NCI-H2196 (cell line): ENCODE data around the gene SCG3.

Source experiments
- DNase-seq: peaks from one replicate; lab custom pipeline; 2025; ENCODE audit not compliant: unreplicated experiment; lab: John Stamatoyannopoulos, UW

SCG3 gene

DNA sequence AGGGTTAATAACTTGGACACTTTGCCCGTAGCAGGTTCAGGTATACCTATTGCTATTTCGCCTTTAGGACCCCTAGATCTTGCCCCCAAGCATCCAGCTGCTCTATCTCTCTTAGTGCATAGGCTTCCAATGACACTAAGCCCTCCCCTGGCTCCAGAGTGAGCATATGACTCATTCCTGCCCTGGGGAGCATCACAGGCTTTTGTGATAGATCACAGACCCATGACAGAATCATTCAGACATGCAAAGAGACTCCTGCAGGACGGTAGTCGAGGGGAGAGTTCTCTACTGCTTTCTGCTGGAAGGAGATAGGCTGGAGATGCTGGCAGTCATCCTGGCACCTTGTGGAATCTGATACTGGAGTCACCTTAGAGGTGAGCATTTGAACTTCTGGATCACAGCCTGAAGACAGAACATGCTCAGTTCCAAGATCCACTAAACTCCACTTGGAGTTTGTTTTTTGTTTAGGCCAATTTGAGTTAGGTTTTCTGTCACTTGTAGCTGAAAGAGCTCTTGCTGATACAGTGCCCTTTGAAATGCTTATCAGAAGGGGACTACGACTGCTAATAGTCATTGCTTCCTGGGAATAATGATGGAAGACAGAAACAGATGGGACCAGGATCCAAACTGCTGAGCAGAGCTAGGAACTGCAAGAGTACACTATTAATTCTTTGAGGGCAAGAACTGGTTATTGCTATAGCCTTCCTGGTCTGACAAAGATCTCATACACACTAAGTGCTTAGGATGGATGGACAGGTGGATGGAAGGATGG lies 45.2 kb downstream of the SCG3 start:
- DNase-seq = peak; percentile 65

DNA sequence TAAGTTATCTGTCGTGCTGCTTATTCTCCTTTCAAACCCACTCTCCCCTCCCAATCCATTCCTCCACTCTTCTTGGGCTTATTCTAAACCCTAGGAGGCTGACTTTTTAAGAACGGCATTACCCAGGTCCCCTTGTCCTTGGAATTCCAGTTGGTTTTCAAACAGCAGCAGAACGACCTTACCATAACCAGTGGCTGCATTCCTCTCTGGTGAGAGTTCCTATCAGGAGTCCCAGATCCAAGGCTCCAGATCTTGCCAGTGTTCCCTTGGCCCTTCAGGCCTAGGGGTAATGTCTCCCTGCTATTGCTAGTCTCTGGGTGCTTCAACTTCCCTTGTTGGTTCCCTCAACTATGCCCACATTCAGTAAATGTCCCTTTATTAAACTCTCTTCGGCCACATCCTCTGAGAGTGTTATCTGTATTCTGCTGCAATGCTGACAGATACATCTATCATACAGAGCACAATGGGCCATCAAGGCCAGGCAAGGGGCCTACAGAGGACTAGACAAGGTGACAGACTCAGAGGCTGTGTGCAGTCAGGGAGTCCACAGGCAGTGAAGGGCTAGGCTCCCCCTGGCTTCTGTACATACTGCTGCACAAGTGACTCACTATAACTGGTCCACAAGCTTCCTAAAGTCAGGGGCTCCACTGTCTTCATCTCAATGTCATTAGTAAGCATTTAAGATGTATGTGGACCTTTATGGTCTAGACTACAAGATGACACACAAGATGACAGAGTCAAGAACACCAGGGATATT lies 46.0 kb downstream of the SCG3 start:
- no peak for DNase-seq

DNA sequence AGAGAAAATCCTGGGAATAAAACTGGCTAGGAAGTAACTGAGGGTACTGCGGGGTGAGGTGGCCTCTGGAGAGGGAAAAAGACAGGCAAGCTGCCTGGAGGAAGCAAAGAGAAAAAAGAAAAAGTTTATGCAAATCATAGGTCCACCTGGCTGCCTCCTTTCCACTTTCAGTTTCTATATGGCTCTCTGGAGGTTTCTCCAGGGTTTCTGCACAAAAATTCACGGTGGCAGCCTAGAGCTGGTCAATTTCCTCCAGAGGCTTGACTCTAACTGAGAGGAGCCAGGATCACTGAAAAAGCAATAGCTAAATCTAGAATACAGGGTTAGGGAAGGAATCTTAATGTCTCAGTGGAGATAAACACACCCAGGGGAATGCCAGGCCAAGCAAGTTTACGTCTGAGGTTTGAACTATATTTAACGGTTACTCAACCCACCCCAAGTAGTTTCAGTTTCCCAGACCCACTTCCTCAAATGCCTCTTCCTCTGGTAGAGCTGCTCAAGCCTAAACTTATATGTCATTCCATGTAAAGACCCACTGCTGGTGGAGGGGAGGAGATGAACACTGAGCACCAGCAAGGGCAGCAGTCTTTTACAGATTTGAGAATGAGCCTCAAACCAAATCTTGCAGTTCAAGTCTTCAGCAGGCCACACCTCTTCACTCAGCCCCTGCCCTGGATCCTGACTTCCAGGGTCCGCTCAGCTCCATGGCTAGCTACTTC lies 50.4 kb downstream of the SCG3 start:
- no peak for DNase-seq

DNA sequence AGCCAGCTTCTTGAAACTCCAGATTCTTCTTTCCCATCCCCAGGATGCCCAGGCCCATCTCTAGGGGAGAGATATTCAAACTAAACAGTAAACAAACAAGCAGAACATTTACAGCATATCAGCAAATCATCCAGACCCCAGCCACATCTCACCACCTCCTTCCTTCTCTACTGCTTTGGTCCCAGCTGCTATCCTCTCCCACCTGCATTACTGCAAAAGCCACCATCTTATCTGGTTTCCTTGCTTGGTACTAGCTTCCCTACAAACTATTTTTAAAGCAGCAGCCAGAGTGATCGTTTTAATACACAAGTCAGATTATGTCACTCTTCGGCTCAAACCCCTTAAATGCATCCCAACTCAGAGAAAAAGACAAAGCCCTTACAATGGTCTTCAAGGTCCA lies 51.3 kb downstream of the SCG3 start:
- DNase-seq = no peak

DNA sequence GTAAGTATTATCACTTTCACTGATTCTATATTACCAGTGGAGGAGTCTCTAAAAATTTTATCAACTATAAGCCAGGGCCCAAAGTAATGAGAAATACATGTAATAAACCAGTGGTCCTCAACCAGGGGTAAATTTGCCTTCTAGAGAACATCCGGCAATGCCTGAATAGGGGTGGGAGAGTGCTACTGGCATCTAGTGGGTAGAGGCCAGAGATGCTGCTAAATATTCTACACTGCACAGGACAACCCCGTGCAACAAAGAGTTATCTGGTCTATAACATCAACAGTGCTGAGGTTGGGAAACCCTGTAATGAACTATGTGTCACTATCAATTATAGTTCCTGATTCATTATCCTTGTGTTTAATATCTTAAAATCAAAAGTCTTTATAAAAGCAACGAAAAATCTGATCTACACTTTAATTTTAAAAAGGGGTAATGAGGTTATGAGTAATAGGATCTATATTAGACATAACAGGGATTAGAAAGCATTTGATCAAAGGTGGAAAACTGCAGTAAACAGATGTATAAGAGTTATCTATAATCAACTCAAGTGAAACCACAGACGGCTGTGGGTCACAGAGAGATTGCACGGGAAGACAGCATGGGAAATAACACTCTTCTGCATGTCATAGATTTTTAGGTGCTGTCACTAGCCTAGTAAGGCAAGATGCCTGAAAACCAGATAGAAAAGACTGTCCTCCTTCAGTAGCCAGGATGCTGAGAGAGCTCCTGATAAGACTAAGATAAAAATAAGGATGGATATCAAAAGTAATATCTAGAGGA lies 54.1 kb downstream of the SCG3 start:
- DNase-seq = no peak

DNA sequence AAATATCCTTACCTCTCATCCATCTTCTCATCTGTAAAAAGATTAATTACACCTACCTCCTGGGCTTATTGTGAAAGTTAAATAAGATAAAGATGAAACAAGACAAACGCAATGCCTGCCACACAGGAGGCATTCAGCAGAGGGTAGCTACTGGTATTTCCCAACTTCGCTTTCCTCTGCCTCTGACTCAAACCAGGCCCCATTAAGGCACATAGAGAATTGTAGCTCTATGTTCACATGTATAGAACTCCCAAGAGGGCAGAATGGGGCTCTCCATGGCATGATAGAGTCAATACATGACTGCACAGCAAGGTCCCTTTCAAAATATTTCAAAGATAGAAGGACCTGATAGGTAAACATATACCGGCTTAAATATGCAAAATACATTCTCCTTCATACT lies 54.8 kb downstream of the SCG3 start:
- no peak for DNase-seq

DNA sequence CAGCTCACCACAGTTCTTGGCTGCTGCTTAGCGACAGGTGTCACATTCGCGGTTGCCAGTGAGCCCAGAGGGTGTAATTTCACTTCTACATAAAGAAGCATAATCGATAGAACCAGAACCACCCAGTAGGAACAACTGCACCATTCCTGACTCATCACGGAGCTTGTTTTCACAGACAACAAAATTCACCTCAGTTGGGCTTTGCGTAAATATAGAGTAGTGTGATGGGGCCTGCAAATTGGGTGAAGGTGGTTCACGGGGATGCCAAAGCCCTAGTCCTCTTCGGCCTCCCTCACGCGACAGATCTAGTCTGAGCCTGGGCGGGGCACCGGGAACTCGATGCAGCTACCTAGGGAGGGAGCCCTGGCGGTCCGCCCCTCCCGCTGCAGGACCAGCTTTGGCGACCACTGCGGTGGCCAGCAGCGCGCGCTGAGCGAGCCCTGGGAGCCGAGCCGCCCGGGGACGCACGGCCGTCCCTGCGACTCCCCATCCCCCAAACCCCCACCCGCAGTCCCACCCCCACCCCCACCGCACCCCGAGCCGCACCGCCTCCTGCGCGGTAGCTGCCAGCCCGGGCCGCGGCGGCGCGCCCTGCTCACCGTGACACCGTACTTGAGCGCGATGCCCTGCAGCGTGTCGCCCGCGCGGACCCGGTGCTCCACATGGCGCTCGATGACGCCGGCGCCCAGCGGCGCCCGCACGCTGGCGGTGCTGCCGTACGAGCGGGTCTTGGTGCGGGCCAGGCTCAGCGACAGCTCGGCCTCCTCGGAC lies 55.6 kb downstream of the SCG3 start:
- peak; percentile 35 for DNase-seq

DNA sequence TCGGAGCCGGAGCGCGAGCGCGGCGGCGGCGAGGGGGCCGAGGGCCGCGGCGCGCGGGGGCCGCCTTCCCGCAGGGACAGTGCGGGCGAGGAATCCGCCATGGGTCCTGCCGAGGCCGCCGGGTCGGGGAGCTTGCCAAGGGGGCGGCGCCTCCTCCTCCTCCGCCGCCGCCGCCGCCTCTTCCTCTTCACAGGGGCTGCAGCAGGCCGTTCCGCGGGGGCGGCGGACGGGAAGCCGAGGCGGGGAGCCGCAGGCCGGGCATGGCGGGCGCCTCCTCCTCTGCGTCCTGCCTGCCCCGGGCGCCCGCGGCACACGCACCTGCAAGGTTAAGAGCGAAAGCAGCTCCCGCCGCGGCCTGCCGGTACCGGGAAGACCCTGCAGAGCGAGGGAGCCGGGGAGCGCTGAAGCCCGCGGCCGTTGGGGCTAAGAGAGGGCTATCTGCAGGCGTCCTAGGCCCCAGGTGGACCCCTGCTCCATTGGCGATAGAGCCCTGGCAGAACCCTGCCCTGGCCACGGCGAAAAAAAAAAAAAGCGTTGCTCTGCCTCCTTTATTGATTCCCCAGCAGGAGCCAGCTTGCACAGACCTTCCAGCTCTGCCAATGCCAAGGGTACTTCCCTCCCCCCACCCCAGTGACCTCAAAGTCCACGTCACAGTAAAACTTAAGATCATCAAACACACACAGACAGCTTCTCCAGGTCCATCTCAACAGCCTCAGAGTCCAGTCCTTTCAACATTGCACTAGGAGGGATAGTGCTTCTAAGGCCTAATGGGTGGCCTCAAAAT lies 56.4 kb downstream of the SCG3 start, which contains the start of gene LYSMD2:
Gene LYSMD2 (minus strand): TSS at position 134 of the 784 bp plus-strand sequence. CDS start 33 bp downstream, at position 101.
- peak; percentile 35 for DNase-seq

DNA sequence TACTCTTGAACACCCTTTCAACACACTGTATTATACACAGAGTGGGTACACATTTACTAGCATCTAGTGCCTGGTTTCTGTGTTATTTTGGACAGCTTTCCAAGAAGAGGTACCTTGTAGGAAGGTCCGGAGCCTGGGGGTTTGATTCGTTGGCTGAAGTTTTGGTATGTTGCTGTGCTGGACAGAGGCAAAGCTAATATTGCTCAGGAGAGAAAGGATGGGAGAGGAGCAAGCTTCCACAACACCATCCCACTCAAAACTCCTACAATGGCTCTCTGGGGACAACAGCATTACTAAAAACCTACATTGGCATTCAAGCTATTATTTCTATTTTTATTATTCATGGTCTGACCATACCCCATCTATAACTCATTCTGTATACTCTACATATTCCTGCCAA lies 57.2 kb downstream of the SCG3 start:
- no peak for DNase-seq

DNA sequence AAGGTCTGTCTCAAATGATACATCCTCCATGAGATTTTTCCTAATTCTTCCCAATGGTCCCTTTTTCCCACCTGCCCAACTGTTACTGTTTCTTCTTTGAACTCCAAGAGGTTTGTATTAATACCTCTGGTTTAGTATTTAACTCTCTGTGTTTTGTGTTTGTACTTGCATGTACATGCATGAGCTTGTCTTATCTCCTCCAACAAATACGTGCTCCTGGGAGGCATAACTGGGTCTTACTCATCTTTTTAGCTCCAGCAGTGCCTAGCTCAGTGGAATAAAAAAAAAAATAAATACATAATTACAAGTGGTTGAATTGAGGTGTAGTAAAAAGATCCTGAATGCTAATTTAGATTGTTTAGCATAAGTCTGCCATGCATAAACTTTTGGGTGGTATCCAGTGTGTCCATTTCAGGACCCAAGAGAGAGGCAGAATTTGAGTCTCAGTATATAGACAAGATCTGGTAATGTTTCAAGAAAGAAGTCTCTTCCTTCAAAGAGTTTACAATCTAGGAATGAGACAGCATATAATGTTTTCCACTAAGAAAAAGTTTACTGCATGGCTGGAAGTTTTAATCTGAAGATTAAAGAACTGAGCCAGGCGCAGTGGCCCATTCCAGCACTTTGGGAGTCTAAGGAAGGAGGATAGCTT lies 57.9 kb downstream of the SCG3 start:
- no peak for DNase-seq

DNA sequence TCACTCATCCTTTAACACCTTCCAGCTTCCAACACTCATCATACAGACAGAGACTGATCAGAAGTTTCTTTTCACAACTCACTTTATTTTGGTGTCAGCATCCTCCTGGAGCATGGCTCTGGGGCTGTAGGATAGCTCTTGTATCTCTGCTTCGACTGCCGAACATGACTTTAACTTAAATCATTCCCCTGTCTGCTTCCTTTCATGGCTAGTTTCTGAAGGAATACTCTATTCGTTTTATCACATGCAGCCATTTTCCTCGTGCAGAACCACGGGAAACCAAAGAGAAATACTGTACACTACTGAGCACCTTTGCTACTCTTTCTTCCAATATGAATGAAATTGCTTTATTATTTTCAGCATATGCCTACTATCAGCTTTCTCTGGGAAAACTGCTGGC lies 68.0 kb downstream of the SCG3 start:
- no peak for DNase-seq

DNA sequence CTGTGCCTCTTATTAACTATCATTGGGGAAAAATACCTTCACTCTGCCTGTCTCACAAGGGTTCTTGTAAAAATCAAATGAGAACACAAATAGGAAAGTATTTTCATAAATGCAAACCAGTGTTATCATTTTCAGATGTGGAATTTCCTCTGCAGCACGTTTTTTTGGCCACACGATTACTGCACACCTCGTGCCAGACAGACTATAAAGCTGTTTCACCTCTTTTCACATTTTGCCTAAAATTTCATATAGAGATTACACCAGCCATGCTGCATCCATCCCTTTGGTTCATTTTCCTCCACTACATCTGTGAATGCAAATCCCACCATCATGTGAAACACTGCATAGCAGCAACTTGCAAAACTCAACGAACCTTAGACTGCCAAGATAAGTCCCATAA lies 68.9 kb downstream of the SCG3 start:
- DNase-seq = no peak

DNA sequence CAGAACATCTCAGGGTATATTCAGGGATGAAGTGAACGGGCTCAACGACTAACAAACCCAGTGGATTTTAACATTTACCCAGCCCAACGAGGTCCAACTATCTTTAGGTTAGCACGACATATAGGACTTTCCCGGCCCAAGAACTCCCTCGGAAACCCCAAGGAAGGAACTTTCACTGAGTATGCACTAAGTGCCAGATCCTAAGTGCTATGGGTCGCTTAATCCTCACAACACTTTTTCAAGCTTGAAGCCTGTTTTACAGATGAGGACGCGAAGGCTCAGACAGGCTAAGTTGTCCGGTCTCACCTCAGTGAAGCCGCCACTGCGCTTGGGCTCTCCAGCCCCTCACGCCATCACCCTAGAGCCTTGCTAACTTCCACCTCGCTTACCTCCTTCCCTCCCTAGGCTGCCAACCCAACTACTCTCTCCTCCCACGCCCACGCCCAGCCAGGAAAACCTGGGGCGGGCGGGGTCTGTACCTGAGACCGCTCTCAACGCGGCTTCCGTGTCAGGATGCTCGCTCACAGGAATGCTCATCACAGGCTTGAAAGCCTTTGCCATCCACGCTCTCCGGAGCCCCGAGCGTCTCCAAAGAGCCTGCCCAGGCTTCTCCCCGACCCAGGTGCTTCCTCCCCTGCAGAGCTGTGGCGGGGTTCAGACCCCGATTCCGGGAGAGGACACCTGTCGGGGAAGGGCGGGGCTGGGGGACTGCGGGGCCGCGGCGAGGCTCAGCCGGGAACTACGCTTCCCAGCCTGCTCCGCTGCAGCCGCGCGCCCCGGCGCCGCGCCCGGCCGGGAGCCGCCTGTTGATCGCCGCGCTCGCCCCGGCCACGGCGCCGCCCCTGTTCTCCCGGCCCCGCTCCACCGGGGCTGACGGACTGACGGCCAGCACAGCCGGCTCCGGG lies 69.7 kb downstream of the SCG3 start, which contains the start of gene TMOD2:
Gene TMOD2 (plus strand): TSS at position 806 of the 905 bp plus-strand sequence. CDS start 14,845 bp downstream, outside the sequence.
- DNase-seq = peak; percentile 25

DNA sequence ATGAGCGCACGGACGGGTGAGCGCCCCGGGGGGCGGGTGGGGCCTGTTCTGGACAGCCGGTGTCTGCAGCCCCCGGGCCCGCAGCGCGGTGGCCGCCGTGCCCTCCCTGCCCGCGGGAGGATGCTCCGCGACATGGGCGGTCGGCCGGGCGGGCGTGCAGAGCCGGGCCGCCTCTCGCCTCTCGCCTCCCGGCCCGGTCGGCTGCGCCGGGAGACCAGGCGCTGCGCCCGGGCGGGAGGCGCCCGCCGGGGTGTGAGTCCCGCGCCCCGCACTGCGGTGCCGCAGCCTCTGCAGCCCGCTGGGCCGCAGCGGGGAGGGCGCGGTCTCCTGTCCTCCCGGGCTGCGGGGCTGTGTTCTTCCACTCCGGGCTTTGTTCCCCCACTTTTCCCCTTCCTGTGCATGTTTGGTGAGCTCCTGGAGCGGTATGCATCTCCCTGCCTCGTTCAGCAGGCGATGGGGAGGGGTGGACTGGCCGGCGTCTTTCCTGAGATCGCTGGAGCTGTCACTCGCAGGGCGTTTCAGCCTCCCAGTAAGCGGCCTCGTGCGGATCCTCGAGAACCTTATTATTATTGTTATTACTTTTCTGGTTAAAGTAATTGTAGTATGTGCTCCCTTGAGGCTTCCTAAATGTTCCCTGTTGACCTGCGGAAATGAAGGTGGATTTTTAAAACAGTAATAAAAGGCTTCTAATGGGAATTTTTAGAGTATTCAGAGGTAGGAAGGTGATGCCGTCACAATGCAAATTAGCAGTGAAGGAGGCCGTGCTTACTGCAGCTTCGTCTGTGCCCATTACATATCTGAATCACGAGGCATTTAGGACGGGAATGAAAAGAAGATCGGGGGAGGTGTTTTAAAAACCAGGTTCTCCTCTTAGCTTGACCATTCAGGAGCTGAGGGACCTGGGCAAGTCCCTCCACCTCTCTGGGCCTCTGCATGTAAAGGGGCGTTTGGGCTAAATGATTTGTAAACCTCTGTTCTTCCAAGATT lies 70.7 kb downstream of the SCG3 start:
- no peak for DNase-seq

DNA sequence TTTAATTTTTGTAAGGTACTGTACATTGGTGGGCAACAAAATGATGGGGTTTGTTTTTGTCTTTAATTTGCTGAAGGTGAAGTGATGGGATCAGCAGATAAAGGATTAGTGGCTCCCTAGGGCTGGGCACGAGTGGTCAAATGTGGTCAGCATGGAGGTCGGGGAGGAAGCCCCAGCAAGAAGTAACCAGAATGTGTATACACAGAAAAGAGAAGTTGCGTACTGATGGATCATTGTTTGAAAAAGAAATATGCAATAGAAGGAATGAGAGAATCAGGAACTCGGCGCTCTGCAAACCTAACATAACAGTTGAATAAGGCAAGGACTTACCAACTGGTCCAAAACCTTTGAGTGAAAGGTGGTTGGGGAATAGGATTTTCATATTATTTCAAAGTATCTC lies 71.6 kb downstream of the SCG3 start:
- no peak for DNase-seq

DNA sequence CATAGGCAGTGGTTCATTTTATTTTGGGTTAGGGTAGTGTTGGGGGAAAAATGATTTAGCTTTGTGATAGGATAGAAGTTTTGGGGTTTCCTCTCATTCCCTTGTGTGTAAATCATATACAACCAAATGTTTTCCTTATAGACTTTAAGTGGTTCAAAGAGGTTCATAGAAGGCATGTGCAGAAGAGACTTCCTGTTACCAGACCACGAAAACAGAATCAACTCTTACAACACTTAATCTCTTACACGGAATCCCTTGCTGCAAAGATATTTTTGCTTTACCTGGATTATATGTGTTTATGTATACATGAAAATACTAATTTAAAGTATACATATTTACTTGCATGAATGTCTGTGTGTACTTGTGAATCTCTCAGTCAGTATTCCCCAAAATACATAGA lies 73.0 kb downstream of the SCG3 start:
- DNase-seq = no peak

DNA sequence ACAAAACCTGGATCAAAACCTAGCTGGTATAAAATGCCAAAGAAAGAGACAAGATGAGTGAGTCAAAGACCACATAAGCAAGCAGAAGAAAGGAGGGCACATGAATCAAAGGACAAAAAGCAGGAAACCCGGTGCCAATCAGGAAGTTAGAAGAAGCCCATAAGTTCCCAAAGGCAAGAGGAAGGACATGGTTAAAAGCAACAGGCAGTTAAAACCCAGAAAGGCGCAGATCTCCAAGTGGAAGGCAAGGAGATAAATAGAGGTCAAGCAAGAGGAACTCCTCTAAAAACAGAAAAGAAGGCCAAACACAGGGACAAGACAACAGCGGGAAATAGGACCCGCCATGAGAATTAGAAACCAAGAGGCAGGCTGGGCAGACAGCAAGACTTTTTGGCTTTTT lies 74.5 kb downstream of the SCG3 start:
- no peak for DNase-seq
